HG03025 (cell line): Measurements from ENCODE around the gene NEK5.
"Not testable (repeated sequence)": the region's sequence is repeated elsewhere in the genome, so short reads cannot be mapped to it uniquely, and the experiment has no call there.

Source experiments
- ATAC-seq: cut with Tn5 transposase; IDR thresholded peaks from one replicate; pipeline ENCODE4 v1.9.1; 2021; ENCODE audit warnings: mild to moderate bottlenecking, moderate library complexity; ENCODE audit not compliant: unreplicated experiment, low FRiP score

The NEK5 gene

GRCh38 chr13:52084981-52085380, 43.9 kb downstream of the NEK5 start:
- not testable (repeated sequence) for ATAC-seq

GRCh38 chr13:52082601-52083000, 46.3 kb downstream of the NEK5 start:
- no peak for ATAC-seq

GRCh38 chr13:52079891-52080290, 49.0 kb downstream of the NEK5 start:
- not testable (repeated sequence) for ATAC-seq

- no peak for ATAC-seq
Observed at GRCh38 chr13:52070929-52071523, 57.8 kb downstream of the NEK5 start.

GRCh38 chr13:52067237-52067636, 61.6 kb downstream of the NEK5 start:
- no peak for ATAC-seq

- no peak for ATAC-seq
Observed at GRCh38 chr13:52061587-52061986, 67.3 kb downstream of the NEK5 start.

GRCh38 chr13:52061064-52061463, 67.8 kb downstream of the NEK5 start:
- not testable (repeated sequence) for ATAC-seq

GRCh38 chr13:52053460-52053859, 75.4 kb downstream of the NEK5 start:
- no peak for ATAC-seq

GRCh38 chr13:52051400-52051799, 77.5 kb downstream of the NEK5 start:
- ATAC-seq = no peak

- ATAC-seq = no peak
Observed at GRCh38 chr13:52048516-52048915, 80.4 kb downstream of the NEK5 start.

- ATAC-seq = no peak
Observed at GRCh38 chr13:52047463-52047862, 81.4 kb downstream of the NEK5 start.

- ATAC-seq = no peak
Observed at GRCh38 chr13:52043675-52044074, 85.2 kb downstream of the NEK5 start.

GRCh38 chr13:52036037-52036436, 92.8 kb downstream of the NEK5 start:
- ATAC-seq = no peak

- ATAC-seq = no peak
Observed at GRCh38 chr13:52034616-52035226, 94.2 kb downstream of the NEK5 start.

GRCh38 chr13:52033039-52033438, 95.8 kb downstream of the NEK5 start:
- no peak for ATAC-seq

- not testable (repeated sequence) for ATAC-seq
Observed at GRCh38 chr13:52030401-52030800, 98.5 kb downstream of the NEK5 start.

- ATAC-seq = no peak
Observed at GRCh38 chr13:52029569-52029968, 99.3 kb downstream of the NEK5 start.

GRCh38 chr13:52027832-52028231, 101.0 kb downstream of the NEK5 start:
- ATAC-seq = no peak

GRCh38 chr13:52026246-52026626, 102.6 kb downstream of the NEK5 start:
- no peak for ATAC-seq

- no peak for ATAC-seq
Observed at GRCh38 chr13:52025475-52026245, 103.2 kb downstream of the NEK5 start.

- no peak for ATAC-seq
Observed at GRCh38 chr13:52024481-52024880, 104.4 kb downstream of the NEK5 start, which contains the start of gene UTP14C. Gene UTP14C, plus strand, starts transcription at chr13:52024691. Its CDS starts 4,114 bp downstream, at chr13:52028805.

GRCh38 chr13:52022356-52022755, 106.5 kb downstream of the NEK5 start:
- ATAC-seq = no peak
